ENCODE data around the gene GRIN3B.

GRIN3B gene

GRCh38 chr19:1046117-1046626 lies 46.0 kb downstream of the GRIN3B start:
- no peak for DNase-seq

GRCh38 chr19:1046836-1047695 lies 46.8 kb downstream of the GRIN3B start:
- no peak for DNase-seq

- no peak for DNase-seq
Observed at GRCh38 chr19:1047696-1048147, 47.5 kb downstream of the GRIN3B start.

DNA sequence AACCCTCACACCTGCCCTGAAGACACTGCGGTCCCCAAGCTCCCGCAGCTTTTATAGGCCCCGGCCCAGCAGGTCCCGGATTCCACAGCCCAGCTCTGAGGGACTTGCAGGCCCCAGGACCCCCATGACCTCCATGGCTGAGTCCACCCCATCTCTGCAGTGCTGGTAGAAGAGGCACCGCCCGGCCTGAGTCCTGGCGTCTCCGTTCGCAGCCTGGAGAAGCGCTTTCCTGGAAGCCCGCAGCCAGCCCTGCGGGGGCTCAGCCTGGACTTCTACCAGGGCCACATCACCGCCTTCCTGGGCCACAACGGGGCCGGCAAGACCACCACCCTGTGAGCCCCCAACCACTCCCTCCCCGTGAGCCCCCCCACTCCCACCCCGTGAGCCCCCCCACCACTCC lies 48.9 kb downstream of the GRIN3B start:
- DNase-seq = no peak

- DNase-seq = no peak
Observed at GRCh38 chr19:1049800-1050199, 49.6 kb downstream of the GRIN3B start.

GRCh38 chr19:1050989-1051788 lies 51.0 kb downstream of the GRIN3B start:
- no peak for DNase-seq

- DNase-seq = no peak
Observed at GRCh38 chr19:1051791-1052190, 51.6 kb downstream of the GRIN3B start.

DNA sequence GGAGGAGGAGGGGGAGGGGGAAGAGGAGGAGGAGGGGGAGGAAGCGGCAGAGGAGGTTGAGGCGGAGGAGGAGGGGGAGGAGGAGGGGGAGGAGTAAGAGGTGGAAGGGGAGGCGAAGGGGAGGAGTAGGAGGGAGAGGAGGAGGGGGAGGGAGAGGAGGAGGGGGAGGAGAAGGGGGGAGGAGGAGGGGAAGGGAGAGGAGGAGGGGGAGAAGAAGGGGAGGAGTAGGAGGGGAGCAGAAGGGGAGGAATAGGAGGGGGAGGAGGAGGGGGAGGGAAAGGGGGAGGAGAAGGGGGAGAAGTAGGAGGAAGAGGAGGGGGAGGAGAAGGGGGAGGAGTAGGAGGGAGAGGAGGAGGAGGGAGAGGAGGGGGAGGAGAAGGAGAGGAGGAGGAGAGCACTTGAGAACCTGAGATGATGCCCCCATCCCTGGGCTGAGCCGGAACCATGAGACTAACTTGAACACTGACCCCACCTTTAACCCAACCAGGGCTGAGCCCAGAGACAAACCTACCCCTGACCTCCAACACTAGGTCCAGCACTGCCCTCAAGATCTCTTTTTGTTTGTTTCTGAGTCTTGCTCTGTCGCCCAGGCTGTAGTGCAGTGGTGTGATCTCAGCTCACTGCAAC lies 52.2 kb downstream of the GRIN3B start:
- no peak for DNase-seq

GRCh38 chr19:1053176-1054101 lies 53.2 kb downstream of the GRIN3B start:
- no peak for DNase-seq

GRCh38 chr19:1054102-1055027 lies 54.1 kb downstream of the GRIN3B start:
- no peak for DNase-seq

- DNase-seq = no peak
Observed at GRCh38 chr19:1055028-1055425, 54.8 kb downstream of the GRIN3B start.

- no peak for DNase-seq
Observed at GRCh38 chr19:1055886-1056620, 55.8 kb downstream of the GRIN3B start.

GRCh38 chr19:1057176-1057855 lies 57.1 kb downstream of the GRIN3B start:
- peak; percentile 70 for DNase-seq

DNA sequence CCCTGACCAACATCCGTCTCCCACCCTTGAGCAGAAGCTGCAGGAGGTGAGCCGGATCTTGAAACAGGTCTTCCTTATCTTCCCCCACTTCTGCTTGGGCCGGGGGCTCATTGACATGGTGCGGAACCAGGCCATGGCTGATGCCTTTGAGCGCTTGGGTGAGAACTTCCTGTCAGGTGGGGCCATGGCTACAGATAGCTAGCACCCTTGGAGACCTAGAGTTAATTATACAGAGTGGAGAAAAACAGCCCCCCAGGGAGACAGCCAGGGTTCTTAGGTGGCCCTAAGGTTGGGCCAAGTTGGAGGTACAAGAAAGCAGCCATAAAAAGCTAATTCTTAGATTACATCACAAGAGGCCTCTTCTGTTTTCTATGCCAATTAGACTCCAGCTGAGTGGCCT lies 57.9 kb downstream of the GRIN3B start:
- no peak for DNase-seq

All from NCI-H2171 (cell line).